T-helper 2 cell treated with Interferon-gamma antibody and Interleukin-4, amounts not matched to agents 5 μg/mL and 100 μg/mL, for 36 hours (primary cell): ENCODE results near the gene THOC7.

Source experiments
- DNase-seq: peaks from one replicate; pipeline ENCODE4 v3.0.0; 2021; ENCODE audit warnings: low spot score
- H3K27ac Mint-ChIP-seq: one replicate; pipeline ENCODE4 v1.8.0; 2021; ENCODE audit warnings: mild to moderate bottlenecking, mixed read lengths
- H3K27me3 Mint-ChIP-seq: one replicate; pipeline ENCODE4 v1.8.0; 2021; ENCODE audit warnings: low read depth, mixed read lengths
- H3K36me3 Mint-ChIP-seq: one replicate; pipeline ENCODE4 v1.8.0; 2021; ENCODE audit warnings: low read depth, mixed read lengths
- H3K4me1 Mint-ChIP-seq: one replicate; pipeline ENCODE4 v1.8.0; 2021; ENCODE audit warnings: low read depth, mixed read lengths
- H3K4me3 Mint-ChIP-seq: one replicate; pipeline ENCODE4 v1.8.0; 2022; ENCODE audit warnings: mild to moderate bottlenecking, moderate library complexity, mixed read lengths
- H3K9me3 Mint-ChIP-seq: one replicate; pipeline ENCODE4 v1.8.0; 2021; ENCODE audit warnings: mixed read lengths

The THOC7 gene

GRCh38 chr3:63798544-63798943 is 65.1 kb downstream of the THOC7 start:
- no peaks in the 10 kb centered on the region for H3K36me3 Mint-ChIP-seq

GRCh38 chr3:63795438-63795837 is 68.2 kb downstream of the THOC7 start:
- Mint-ChIP-seq H3K36me3 (no peaks in the 10 kb centered on the region), H3K27ac (no peak overlapping the region), H3K9me3 (no peaks in the 10 kb centered on the region), H3K4me1 (no peaks in the 10 kb centered on the region), H3K27me3 (no peaks in the 10 kb centered on the region), H3K4me3 (no peak overlapping the region)
- DNase-seq: no peak

More at GRCh38 chr3:63798544-63798943, 65.1 kb downstream of the THOC7 start:
- DNase-seq: no peak
- H3K27ac Mint-ChIP-seq: no peak overlapping the region
- H3K9me3 Mint-ChIP-seq: no peaks in the 10 kb centered on the region
- no peaks in the 10 kb centered on the region for H3K4me1 Mint-ChIP-seq
- no peaks in the 10 kb centered on the region for H3K27me3 Mint-ChIP-seq
- H3K4me3 Mint-ChIP-seq: no peak overlapping the region

- no peaks in the 10 kb centered on the region for H3K9me3 Mint-ChIP-seq
- DNase-seq: no peak
- H3K27ac Mint-ChIP-seq: no peak overlapping the region
- H3K4me1 Mint-ChIP-seq: no peaks in the 10 kb centered on the region
- H3K4me3 Mint-ChIP-seq: no peak overlapping the region
- H3K36me3 Mint-ChIP-seq: no peaks in the 10 kb centered on the region
- H3K27me3 Mint-ChIP-seq: peaks cover 1% of the 10 kb centered on the region
Observed at GRCh38 chr3:63791974-63792373, 71.6 kb downstream of the THOC7 start.
